Measurements from ENCODE around the gene RSAD2. TPM values are rescaled to one million over a fixed set of nuclear protein-coding genes. Genes with fewer than 3 reads are reported as not detected.

Gene RSAD2
- total and polyA plus RNA-seq, 9 of the 15 experiments (the other 6 are each of a cell fraction or from before 2014, with no cell fraction given): 0.15 to 1.4 (median 0.28) TPM

DNA sequence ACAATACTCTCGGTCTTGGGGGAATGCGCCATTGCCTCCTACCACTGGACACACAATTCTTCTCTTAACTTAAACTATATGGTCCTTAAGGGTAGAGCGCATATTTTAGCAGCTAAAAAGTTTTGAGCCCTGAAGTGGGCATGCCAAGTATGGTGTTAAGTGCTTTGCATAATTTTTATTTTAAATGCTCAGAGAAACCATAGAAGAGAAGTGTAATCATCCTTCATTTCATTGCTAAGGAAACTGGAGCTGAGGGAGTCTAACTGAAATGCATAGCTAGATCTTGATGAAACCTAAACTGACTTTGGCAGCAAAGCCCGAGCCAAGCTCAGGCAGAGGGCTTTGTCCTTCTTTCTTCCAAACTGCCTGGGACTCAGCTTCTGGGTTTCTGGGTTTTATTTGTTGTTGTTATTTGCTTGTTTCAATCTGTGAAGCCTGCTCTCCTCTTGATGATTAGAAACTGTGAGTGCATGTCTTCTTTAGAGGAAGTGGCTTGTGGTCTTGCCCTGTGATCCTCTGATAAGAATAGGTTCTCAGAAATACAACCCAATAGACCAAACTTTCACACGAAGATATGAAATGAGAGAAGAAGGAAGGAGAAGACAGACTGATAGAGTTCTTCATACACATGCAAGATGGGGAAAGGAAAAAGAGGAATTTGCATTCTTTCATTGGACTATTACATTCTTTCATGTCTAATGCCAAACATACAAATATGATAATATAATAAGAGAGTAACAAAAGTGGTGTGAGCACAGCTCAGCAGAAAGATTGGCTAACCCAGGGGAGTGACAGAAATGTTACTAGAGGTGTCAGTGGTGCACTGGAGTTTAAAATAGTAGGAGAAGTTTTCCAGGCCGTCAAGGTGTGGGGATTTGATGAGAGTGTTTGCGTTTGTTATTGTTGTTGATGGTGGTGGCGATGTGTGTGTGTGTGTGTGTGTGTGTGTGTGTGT lies 32.1 kb downstream of the RSAD2 start (continued):
- no peak for TF ChIP-seq SRF (CRISPR knock-in tag; IDR thresholded peaks at IDR 0.05)
- no peak for TF ChIP-seq ZNF324 (CRISPR knock-in tag; IDR thresholded peaks at IDR 0.05)
- no peak for TF ChIP-seq ZFPM2 (CRISPR knock-in tag; IDR thresholded peaks at IDR 0.05)
- TF ChIP-seq NUFIP1 (IDR thresholded peaks at IDR 0.05; ENCODE audit: partially characterized antibody): no peak
- peak; percentile 93; the same call in 1 of the 2 replicates for TF ChIP-seq NBN (IDR thresholded peaks at IDR 0.05; ENCODE audit: low read depth)
- TF ChIP-seq, protein P1, sequence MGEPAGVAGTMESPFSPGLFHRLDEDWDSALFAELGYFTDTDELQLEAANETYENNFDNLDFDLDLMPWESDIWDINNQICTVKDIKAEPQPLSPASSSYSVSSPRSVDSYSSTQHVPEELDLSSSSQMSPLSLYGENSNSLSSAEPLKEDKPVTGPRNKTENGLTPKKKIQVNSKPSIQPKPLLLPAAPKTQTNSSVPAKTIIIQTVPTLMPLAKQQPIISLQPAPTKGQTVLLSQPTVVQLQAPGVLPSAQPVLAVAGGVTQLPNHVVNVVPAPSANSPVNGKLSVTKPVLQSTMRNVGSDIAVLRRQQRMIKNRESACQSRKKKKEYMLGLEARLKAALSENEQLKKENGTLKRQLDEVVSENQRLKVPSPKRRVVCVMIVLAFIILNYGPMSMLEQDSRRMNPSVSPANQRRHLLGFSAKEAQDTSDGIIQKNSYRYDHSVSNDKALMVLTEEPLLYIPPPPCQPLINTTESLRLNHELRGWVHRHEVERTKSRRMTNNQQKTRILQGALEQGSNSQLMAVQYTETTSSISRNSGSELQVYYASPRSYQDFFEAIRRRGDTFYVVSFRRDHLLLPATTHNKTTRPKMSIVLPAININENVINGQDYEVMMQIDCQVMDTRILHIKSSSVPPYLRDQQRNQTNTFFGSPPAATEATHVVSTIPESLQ (CRISPR knock-in tag; IDR thresholded peaks at IDR 0.05): no peak
- 0 out of 2 replicates have a peak, but pooled peaks have one; percentile 35 for TF ChIP-seq ADNP (tag; IDR thresholded peaks at IDR 0.05)
- no peak for TF ChIP-seq ZNF239 (CRISPR knock-in tag; IDR thresholded peaks at IDR 0.05)
- TF ChIP-seq, protein P2, sequence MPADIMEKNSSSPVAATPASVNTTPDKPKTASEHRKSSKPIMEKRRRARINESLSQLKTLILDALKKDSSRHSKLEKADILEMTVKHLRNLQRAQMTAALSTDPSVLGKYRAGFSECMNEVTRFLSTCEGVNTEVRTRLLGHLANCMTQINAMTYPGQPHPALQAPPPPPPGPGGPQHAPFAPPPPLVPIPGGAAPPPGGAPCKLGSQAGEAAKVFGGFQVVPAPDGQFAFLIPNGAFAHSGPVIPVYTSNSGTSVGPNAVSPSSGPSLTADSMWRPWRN (IDR thresholded peaks at IDR 0.05; ENCODE audit: low read depth): peak; percentile 93
- TF ChIP-seq, protein P3, sequence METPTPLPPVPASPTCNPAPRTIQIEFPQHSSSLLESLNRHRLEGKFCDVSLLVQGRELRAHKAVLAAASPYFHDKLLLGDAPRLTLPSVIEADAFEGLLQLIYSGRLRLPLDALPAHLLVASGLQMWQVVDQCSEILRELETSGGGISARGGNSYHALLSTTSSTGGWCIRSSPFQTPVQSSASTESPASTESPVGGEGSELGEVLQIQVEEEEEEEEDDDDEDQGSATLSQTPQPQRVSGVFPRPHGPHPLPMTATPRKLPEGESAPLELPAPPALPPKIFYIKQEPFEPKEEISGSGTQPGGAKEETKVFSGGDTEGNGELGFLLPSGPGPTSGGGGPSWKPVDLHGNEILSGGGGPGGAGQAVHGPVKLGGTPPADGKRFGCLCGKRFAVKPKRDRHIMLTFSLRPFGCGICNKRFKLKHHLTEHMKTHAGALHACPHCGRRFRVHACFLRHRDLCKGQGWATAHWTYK (CRISPR knock-in tag; IDR thresholded peaks at IDR 0.05): 0 out of 2 replicates have a peak, but pooled peaks have one; percentile 24
- TF ChIP-seq EHMT2 (IDR thresholded peaks at IDR 0.05): peak; percentile 23; the same call in 1 of the 2 replicates
- peak; percentile 78 for TF ChIP-seq CC2D1A (IDR thresholded peaks at IDR 0.05)
- TF ChIP-seq CBFA2T2 (conservative IDR thresholded peaks at IDR 0.05): peak; percentile 93
- TF ChIP-seq FOSL1 (tag; conservative IDR thresholded peaks at IDR 0.05): peak; percentile 81
- TF ChIP-seq ZNF584 (CRISPR knock-in tag; IDR thresholded peaks at IDR 0.05; ENCODE audit: low read depth): no peak
- TF ChIP-seq SMAD1 (IDR thresholded peaks at IDR 0.05; ENCODE audit: low read depth, low read length, partially characterized antibody): no peak
- peak; percentile 95 for TF ChIP-seq TCF3 (CRISPR knock-in tag; IDR thresholded peaks at IDR 0.05)
- no peak for TF ChIP-seq ZBTB8A (IDR thresholded peaks at IDR 0.05; ENCODE audit: partially characterized antibody)
- TF ChIP-seq MBD2 (IDR thresholded peaks at IDR 0.05; ENCODE audit: borderline replicate concordance, low read depth): peak; percentile 61
- TF ChIP-seq SRSF3 (IDR thresholded peaks at IDR 0.05; ENCODE audit: insufficient read depth, low read length): no peak
- peak; percentile 39 for TF ChIP-seq NEUROD1 (IDR thresholded peaks at IDR 0.05; ENCODE audit: borderline replicate concordance, low read depth, low read length, partially characterized antibody)
- TF ChIP-seq, protein P4, sequence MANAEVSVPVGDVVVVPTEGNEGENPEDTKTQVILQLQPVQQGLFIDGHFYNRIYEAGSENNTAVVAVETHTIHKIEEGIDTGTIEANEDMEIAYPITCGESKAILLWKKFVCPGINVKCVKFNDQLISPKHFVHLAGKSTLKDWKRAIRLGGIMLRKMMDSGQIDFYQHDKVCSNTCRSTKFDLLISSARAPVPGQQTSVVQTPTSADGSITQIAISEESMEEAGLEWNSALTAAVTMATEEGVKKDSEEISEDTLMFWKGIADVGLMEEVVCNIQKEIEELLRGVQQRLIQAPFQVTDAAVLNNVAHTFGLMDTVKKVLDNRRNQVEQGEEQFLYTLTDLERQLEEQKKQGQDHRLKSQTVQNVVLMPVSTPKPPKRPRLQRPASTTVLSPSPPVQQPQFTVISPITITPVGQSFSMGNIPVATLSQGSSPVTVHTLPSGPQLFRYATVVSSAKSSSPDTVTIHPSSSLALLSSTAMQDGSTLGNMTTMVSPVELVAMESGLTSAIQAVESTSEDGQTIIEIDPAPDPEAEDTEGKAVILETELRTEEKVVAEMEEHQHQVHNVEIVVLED (CRISPR knock-in tag; IDR thresholded peaks at IDR 0.05): no peak
- TF ChIP-seq ZNF12 (CRISPR knock-in tag; IDR thresholded peaks at IDR 0.05): no peak
